Medulla oblongata (tissue), 1 donor: Measurements from ENCODE around the gene BRSK2.
A peak's percentile ranks its signal among the peaks of the same experiment; 100 is the strongest.

Experiments used
- DNase-seq: peaks from one replicate; pipeline ENCODE4 v3.0.0-alpha.2; 2015; ENCODE audit errors: extremely low spot score

BRSK2 gene

DNA sequence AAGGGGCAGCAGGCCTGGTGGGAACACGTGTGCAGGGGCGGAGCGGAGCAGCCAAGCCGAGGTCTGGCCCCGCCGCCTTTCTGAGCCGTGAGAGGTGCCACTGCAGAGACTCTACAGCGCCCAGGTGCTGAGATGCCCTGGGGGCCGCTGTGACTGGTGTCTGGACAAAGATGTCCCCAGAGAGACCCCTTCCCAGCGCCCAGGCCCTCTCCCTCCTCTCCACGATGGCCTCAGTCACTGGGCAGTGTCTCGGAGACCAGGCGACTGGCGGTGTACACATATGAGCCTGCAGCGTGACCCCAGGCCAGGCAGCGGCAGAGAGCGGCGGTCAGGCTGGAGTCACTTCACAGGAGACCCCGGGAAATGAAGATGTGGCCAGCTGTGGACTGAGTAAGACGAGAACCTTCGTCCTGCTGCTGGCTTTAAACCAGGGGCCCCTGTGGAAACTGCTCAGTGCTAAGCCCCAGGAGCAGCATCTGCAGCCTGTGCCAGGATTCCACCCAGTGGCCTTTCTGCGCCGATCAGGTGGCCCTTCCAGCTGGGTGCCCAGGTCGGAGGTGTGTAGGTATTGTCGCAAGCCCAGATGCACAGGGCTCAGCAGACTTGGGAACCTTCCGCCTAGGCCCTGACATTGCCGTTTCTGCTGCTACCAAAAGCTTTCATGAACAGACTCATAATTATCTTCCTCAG, 62.2 kb downstream of the BRSK2 start:
- DNase-seq = no peak

DNA sequence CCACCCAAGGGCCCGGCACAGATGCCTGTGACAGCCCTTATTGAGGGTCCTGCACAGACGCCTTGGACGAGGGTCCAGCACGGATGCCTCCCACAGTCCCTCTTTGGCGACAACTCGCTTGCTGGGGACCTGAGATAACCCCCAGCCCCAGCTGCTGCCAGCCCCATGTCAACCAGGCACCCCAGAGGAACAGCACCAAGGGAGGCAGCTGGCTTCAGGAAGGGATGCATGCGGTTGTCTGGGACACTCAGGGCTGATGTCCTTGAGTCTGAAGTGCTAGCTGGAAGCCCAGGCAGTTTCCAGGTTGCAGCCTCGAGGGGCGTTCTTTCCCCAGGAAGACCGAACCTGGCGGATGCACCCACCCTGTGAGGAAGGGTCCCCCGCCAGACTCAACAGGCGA, 63.0 kb downstream of the BRSK2 start:
- no peak for DNase-seq

DNA sequence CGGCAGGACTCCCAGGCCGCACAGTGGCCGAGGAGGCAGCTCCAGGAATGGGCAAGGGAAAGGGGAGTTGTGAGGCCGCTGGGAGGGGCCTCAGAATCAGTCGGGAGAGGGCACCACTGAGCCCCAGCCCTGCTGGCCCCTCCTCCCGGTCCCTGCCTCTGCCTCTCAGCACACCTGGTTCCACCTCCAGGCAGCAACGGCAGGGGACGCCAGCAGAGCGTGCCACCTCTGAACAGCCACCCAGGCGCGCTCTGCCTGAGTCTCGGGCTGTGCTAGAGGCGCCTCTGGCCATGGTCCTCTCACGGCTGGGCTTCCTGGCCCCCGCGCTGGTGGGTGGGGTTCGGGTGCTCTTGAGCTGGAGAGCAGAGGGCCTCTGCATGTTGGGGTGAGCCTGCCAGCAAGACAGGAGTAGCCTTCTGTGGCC, 63.9 kb downstream of the BRSK2 start:
- no peak for DNase-seq

DNA sequence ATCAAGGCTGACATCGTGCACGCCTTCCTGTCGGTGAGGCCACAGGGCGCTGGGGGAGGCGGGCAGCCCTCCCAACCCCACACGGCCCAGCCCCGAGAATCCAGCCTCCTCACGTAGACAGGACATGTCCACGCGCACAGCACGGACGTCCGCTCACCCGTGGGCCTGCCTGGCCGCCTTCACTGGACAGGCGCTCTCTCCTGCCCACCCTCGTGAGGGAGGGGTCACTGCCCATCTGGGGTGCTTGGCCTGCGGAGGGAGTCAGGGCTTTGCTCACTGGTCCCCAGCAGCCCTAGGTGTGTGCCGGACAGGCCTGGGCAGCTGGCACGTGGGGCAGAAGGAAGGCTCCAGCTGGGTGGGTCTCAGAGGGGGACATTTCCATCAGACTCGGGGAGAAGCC, 64.8 kb downstream of the BRSK2 start:
- DNase-seq = no peak

DNA sequence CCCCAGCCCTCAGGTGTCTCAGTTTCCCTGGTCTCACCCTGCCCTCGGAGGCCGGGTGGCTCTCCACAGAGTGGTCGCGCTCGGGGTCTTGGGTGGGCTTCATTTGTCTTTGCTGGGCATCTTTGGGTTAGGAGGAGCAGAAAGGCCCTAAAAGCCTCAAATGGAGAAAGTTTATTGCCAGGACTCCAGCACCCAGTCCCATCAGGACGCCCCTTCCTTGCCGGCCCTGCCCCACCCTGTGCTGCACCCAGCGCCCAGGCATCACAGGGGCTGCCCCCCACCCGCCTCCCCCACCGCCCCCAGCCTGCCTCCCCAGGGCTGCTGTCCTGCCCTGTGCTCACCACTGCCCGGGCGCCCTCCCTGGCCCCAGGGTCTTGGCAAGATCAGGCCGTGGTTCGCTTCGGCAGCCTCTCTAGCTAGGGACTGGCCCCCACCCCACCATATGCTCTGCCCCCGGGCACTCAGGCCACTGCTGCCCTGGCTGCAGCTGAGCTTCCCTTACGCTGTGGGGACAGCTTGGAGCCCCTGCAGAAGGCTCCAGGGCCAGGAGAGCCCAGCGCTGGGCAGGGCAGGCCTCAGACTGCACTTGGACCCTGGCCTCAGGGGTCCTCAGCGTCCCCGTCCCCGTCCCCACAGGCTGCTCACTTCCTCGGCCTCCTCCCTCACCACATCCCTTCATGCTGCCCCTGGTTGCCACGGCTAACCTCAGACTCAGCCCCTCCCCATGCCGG, 65.5 kb downstream of the BRSK2 start:
- no peak for DNase-seq

DNA sequence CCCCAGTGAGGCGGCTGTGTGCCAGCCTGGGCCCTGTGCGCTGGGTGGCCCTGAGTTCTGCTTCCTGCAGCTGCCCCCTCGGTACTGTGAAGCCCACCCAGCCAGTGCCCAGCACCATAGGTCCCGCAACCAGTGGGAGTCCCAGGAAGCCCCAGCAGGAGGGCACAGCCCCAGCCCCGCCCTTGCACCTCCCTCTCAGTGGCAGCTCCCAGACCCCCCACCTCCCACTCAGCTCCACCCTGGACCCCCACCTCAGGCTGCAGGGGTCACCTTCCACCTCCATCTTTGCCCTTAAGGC, 66.0 kb downstream of the BRSK2 start:
- DNase-seq = no peak

DNA sequence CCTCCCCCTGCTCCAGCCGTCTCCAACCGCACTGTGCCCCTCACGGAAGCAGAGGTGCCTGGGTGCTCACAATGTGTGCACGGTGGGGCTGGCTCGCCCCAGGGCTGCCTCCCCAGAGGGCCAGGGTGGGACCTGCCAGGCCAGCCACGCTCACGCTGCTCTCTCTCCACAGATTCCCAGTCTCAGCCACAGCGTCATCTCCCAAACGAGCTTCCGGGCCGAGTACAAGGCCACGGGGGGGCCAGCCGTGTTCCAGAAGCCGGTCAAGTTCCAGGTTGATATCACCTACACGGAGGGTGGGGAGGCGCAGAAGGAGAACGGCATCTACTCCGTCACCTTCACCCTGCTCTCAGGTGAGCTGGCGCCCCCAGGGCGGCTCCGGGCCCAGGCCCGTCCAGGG, 66.4 kb downstream of the BRSK2 start:
- DNase-seq = no peak

DNA sequence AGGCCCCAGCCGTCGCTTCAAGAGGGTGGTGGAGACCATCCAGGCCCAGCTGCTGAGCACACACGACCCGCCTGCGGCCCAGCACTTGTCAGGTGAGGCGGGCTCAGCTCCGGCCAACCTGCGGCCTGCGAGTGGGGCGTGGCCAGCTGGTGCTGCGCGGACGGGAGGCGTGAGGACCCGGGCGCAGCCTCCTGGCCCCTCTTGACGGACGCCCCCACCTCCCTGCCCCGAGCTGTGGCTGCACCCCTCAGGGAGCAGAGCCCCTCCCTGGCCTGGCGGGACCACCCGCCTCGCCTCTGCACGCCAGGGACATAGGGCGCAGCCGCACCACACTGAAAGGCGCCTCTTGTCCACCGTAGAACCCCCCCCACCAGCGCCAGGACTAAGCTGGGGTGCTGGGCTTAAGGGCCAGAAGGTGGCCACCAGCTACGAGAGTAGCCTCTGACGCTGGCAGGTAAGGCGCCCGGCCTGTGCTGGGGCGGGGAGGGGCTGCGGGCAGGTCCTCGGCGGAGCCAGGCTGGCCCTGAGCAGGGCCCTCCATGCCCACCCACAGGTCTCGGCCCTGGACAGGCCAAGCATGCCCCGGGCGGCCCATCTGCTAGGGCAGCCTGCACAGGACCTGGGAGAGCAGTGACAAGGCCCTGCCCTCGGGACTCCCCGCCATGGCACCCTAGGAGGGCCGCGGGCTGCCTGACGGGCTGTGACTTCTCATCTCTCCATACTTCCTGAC, 67.0 kb downstream of the BRSK2 start:
- DNase-seq = no peak

DNA sequence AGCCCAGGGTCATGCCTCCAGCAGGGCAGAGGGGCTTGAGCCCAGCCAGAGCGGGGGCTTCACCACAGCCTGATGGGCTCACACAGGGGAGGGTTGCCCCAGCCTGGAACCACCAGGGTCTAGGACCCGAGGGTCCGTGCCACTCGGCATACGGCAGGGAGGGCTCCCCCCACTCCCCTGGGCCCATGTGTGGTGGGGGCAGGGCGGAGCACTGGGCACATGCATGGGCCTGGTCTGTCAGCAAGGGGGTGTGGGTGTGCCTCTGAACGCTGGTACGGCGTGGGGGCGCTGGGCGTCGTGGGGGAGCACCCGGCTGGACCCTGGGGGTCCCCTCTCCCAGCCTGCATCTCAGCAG, 67.6 kb downstream of the BRSK2 start:
- DNase-seq = no peak

DNA sequence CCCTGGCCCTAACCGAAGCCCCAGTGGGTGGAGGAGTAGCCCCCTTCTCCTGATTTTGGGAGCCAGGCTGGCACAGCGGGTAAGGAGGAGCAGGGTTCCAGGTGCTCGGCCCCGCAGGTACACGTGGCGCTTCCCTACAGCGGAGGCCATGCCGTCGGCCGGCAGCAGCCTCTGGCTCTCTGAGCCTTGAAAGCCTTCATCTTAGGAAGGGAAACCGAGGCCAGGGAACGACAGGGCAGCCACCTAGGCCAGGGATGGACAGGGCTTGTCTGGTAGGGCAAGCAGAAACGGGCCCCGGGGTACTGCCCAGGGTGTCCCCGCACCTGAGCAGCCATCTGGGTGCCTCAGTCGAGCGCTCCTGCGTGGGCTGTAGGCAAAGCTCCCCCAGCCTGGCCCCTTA, 68.1 kb downstream of the BRSK2 start:
- DNase-seq = no peak

DNA sequence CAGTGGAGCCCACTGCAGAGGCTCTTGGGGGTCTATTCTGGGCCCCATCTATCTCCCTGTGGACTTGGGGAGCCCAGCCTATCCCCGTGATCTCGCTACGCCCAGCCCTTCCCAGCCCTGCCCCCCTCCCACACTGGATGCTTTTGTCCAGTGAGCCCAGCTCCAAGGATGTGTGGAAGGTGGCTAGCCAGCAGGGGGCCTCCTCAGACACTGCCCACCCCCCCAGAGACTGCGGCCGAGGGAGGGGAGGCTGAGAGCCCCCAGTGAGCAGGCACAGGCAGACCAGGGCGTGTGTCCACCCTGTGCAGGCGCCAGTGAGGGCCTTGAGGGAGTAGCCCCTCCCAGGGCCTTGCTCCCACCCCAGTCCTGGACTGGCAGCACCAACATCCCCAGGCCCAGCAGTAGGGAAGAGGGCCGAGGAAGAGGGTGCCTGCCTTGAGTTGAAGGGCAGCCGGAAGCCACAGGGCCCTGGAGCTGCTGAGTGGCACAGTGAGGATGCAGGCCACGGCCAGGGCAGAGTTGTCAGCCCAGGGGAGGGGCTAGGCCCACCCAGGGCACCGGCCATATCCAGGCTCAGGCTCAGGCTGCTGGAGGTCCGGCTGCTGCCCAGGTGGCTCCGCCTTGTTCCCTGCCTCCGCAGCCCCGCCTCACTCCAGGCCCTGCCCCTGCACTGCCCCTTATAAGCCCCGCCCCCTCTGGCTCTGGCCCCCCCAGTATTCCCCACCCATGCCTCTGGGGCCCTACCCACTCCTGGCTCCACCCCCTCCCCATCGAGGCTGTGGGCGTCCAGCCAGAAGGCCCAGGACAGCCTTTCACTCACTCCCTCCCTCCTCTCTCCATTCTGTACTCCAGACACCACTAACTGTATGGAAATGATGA, 68.8 kb downstream of the BRSK2 start:
- DNase-seq = peak; percentile 41

DNA sequence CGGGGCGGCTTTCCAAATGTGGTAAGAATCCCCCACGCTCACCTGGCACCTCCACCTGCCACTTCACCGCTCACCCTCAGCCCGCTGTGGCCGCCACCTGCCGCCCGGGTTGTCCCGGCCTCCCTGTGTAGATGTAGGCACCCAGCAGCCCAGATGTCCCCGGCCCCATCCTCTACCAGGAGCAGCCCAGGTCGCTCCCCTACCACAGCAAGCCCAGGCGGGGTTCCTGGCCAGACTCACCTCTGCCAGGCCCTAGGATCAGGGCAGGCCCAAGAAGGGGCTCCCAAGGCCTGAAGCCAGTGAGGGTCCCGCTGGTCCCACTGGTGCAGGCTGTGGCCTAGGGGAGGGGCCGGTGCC, 69.5 kb downstream of the BRSK2 start:
- DNase-seq = no peak

DNA sequence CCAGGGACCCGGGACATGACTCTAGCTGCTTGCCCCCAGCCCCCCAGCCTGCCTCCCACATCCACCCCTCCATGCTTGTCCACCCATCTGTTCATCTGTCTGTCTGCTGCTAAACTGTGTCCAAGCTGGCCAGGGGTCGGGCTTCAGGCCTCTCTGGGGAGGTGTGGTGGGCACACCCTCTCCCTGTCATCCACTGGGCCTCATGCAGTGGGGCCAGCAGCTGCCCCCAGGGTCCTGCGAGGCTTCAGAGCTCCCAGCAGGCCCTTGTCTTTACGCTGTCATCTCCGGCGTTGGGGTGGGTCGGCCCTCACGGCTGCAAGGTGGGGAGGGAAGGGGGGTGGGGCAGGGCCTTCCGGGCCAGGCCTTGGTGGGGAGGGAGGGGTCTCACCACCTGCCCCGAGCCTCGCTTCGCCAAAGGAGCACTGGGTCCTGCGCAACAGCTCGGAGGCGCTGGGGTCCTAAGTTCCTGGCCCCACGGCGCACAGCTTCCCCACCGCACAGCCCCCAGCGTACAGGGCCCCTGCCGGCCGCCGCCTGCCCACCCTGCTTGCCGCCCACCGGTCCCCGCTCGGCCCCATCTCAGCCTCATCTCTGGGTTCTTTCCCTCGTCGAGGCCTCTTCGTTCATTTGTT, 70.1 kb downstream of the BRSK2 start:
- no peak for DNase-seq

DNA sequence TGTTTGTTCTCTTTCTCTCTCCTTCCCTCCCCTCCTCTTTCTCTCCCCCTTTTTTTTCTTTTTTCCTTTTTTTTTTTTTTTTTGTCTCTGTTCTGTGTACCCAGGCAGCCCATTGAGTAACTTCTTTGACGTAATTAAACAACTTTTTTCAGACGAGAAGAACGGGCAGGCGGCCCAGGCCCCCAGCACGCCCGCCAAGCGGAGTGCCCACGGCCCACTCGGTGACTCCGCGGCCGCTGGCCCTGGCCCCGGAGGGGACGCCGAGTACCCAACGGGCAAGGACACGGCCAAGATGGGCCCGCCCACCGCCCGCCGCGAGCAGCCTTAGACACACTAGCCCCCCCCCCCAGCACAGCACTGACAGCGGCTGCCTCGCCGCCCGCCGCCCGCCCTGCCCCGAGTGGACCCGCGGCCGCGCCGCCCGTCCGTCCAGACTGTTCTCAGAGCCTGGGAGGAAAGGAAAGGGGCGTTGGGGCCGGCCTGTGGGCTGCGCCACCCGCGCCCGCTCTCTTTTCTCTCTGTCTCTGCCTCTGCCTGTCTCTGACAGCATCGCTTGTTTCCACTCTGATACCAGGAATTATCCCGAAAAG, 70.8 kb downstream of the BRSK2 start:
- peak; percentile 72 for DNase-seq

DNA sequence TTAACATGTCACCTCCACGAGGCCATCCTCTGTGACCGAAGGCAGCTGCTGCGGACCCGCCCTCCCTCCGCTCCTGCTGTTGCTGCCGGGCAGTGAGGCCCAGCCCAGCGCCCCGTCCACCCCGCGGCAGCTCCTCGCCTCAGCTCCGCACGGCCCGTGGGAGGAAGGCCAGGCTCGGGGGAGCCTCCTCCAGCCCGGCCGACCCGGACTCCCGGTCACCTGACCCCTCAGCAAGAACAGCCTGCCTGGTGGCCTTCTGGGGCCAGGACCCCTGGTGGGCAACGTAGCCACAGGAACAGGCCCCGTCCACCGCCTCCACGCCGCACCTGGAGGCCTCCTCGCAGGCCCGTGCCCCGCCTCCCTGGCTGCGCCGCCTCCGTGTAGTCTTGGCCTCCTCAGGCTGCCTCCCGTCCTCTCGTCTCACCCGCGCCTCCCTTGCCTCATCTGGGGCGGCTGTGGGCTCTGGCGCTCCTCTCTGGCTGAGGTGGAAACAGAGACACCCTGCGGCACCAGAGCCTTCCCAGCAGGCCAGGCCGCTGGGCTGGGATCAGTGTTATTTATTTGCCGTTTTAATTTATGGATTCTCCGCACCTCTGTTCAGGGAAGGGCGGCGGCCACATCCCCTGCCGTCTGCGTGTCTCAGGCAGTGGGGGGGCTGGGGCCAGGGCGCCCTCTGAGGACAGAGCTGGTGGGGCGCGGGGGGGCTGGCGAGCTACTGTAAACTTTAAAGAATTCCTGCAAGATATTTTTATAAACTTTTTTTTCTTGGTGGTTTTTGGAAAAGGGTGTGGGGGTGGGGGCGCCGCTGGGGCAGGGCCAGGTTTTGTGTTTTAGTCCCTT, 71.5 kb downstream of the BRSK2 start:
- no peak for DNase-seq

DNA sequence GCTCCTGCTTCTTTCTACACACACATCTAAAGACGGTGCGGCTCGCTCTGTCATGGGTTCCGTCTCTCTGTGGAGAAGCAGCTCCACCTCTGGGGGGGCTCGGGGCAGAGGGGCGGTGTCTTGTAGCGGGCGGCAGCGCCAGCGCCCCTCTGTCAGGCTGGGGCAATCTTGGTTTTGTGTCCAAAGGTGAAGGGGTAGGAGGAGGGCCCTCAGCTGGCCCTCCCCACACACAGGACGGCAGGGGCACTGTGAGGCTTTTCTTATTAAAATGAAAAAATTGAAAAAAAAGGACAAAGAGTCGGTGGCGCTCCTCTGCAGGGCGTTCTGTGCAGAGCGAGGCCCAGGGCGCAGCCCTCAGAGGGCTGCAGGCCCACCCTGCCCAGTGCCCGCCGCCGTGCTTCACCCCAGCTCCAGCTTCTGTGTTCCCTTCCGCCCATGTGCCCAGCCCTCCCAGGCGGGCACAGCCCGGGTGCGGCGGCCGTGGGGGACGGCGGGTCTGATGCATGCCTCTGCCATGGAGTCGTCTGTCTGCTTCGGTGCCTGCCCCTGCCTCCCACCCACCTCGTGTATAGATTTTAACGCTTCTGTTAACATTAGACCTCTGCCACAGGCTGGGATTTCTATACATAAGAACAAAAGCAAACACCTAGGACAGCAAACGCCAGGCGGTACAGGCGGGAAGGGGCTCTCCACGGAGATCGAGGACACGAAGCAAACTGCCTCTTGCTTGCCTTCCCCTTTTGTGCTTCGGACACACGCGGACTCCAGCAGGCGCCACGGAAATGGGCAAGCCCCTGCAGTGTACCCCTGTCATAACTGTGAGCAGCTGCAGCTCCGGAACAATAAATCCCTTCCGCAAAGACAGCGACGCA, 72.3 kb downstream of the BRSK2 start:
- no peak for DNase-seq

DNA sequence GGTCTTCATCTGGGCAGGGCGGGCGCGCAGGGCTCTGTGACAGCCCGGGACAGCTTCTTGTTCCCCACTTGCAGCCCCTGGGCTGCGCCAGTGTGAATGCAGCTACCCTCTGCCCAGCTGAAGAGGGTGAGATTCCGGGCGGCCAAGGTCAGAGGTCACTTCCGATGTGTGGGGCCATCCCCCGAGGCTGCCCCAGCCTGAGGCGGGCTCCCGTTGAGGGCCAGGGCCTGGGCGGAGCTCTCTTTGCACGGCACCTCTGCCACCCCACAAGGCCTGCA, 72.9 kb downstream of the BRSK2 start:
- DNase-seq = no peak

DNA sequence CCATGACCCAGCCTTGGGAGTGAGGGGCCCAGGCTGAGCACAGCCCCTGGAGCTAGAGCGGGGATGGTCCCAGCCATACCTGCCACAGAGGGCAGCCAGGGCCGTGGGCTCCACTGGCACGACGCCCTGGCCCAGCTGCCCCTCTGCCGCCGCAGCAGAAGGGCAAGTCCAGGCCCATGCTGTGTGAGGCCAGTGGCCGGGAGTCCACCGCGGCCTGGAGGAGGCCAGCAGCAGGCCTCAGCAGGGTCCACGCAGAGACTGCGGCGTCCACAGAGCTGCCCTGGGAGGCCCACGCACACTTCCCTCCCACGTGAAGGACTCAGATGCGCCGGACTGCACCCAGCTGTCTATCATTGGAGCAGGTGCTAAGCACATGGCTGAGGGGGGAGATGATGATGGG, 73.3 kb downstream of the BRSK2 start:
- no peak for DNase-seq

DNA sequence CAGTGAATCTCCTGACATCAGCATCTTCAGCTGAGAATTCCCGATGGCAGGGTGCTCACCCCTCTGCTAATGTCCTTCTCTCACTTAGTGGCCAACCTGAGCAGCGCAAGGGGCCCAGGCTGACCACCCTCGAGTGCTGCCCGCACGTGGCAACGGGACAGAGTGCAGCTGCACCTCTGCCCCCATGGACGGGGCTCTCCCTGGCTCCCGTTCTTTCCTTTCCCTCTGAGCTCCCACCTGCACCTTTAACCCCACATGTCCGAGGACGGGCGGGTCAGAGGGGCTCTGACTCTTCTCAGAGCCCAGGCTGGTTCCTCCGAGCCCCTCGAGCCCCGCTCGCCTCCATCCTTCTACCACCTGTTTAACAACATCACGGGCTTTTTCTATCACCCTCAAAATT, 77.0 kb downstream of the BRSK2 start:
- no peak for DNase-seq

DNA sequence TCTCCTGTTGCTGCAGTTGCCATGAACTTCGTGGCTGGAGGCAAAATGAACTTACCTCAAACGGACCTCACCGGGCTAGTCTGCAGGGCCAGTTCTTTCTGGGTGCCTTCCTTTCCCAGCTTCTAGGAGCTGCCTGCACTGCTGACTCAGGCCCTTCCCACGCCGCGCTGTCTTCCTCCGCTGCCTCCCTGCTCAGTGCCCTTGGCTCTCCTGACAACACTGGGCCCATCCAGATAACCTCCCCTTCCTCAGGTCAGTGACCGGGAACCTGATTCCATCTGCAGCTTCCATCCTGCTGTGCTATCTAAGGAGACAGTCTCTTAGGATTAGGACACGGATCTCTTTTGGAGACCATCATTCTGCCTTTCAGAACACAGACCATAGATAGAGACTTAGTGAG, 77.5 kb downstream of the BRSK2 start:
- DNase-seq = no peak
